CD8-positive, alpha-beta memory T cell (primary cell): ENCODE data around the gene LIG3. TPM values are rescaled to one million over a fixed set of nuclear protein-coding genes. Genes with fewer than 3 reads are reported as not detected.

ENCODE experiments used
- polyA plus RNA-seq: library from polyadenylated mRNA; unstranded; fragments of 300-500 nt; fragmentation: Illumina TruSeq; gene quantifications from one replicate; pipeline ENCODE4 v1.2.3, GENCODE V29; 2021
- total RNA-seq, 2 experiments: library from RNA; stranded (reverse); gene quantifications; one replicate each; pipeline ENCODE4 v1.2.3, GENCODE V29; 2021

Gene LIG3
- total and polyA plus RNA-seq, 3 experiments from 2014 or later = 14.7 to 50.9 (median 48.7) TPM

Other genes with a start within 250 kb of the LIG3 start
- gene CCT6B, start 19.1 kb upstream of the LIG3 start, total RNA-seq = 1 to 10 TPM in 1 of 2 experiments, under 1 TPM in 1; 0.90 to 1.8 TPM
- gene CCT6B, start 19.1 kb upstream of the LIG3 start, polyA plus RNA-seq = 0.74 TPM
- 10 to 100 TPM; 22.7 to 26.7 TPM for gene ZNF830, start 19.0 kb upstream of the LIG3 start, total RNA-seq
- gene ZNF830, start 19.0 kb upstream of the LIG3 start, polyA plus RNA-seq = 25.2 TPM
- gene RFFL, start 83.2 kb downstream of the LIG3 start, total RNA-seq = 10 to 100 TPM; 30.2 to 33.1 TPM
- gene RFFL, start 83.2 kb downstream of the LIG3 start, polyA plus RNA-seq = 43.6 TPM
- gene RAD51D, start 139.3 kb downstream of the LIG3 start, total RNA-seq = 10 to 100 TPM; 27.5 to 29.8 TPM
- 11.9 TPM for gene RAD51D, start 139.3 kb downstream of the LIG3 start, polyA plus RNA-seq
- gene FNDC8, start 141.1 kb downstream of the LIG3 start, total RNA-seq = under 1 TPM; 0.15 to 0.16 TPM
- gene FNDC8, start 141.1 kb downstream of the LIG3 start, polyA plus RNA-seq = not detected
- 10 to 100 TPM; 54.0 to 58.3 TPM for gene NLE1, start 161.8 kb downstream of the LIG3 start, total RNA-seq
- 4.6 TPM for gene NLE1, start 161.8 kb downstream of the LIG3 start, polyA plus RNA-seq
- not detected for gene UNC45B, start 167.3 kb downstream of the LIG3 start, total RNA-seq
- 0.43 TPM for gene UNC45B, start 167.3 kb downstream of the LIG3 start, polyA plus RNA-seq
- not detected for gene SLC35G3, start 213.9 kb downstream of the LIG3 start, total RNA-seq
- not detected for gene SLC35G3, start 213.9 kb downstream of the LIG3 start, polyA plus RNA-seq